ENCODE data around the gene PLAAT5. TPM values are rescaled to one million over a fixed set of nuclear protein-coding genes. Genes with fewer than 3 reads are reported as not detected.

PLAAT5 gene
- total RNA-seq, 1 experiment from 2014 or later = not detected

DNA sequence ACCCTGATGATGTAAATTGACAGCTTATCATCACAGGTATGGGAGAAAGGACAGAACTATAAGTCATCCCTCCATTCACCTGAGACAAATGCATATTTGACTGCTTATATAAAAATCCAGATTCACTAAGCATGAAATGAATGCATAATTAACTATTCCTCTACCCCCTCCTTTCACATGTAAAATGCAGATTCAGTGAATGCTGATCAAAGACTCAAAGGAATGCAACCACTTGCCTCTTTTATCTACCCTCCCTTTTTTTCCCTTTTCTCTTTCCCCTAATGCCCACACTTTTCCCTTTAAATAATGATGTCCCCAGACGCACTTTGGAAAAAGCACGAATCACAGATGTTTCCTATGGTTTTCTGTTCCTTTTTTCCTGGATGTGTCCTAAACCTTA is 41.1 kb upstream of the PLAAT5 start:
- no peak overlapping the region for H3K27ac ChIP-seq (ENCODE audit: low read depth, low read length)
- RAD21 ChIA-PET (ENCODE audit: low non-redundant PET in 1 of 2, low total read pairs in 2 of 2, uncharacterized antibody in 2 of 2, unreplicated experiment in 2 of 2) = no interaction called here
- no peak overlapping the region for H3K4me2 ChIP-seq (ENCODE audit: low read length)
- no peaks in the 10 kb centered on the region; the same call in 1 of the 2 replicates for H3K27me3 ChIP-seq (ENCODE audit: insufficient read depth, low read length)
- intact Hi-C loops (cut with micrococcal nuclease) = no loop called here
- H3K9me3 ChIP-seq (ENCODE audit: control insufficient read depth in 1 of 2, insufficient read depth in 1 of 2, low read depth in 1 of 2, low read length in 2 of 2) = no peaks in the 10 kb centered on the region
- no peak overlapping the region for H3K9ac ChIP-seq (ENCODE audit: low read length)
- H3K9me2 ChIP-seq (ENCODE audit: insufficient read depth) = no peaks in the 10 kb centered on the region
- H3K4me3 ChIP-seq (replicated peaks in 1 of 2; ENCODE audit: low read depth in 1 of 2, low read length in 2 of 2) = no peak overlapping the region
- POLR2A ChIA-PET = no interaction called here
- no peaks in the 10 kb centered on the region for H3K36me3 ChIP-seq (ENCODE audit: control insufficient read depth in 1 of 2, insufficient read depth in 2 of 2, low read length in 2 of 2)
- BruUV-seq (replicated peaks) = no TSS peak
- H3K4me1 ChIP-seq (ENCODE audit: control insufficient read depth in 1 of 2, insufficient read depth in 2 of 2, low read length in 2 of 2) = peaks cover 0 to 8% of the 10 kb centered on the region in 2 experiments; a peak in 2 of 4 replicates
- CTCF ChIA-PET = no interaction called here
- H4K20me1 ChIP-seq (ENCODE audit: insufficient read depth) = no peaks in the 10 kb centered on the region
- TF ChIP-seq SIN3A (IDR thresholded peaks at IDR 0.05; ENCODE audit: low read depth) (no peak), POLR2A (IDR thresholded peaks at IDR 0.05; ENCODE audit: borderline replicate concordance, extremely low read depth, insufficient read depth, insufficient read length) (no peak), FOSL1 (IDR thresholded peaks at IDR 0.05; ENCODE audit: low read depth) (no peak), EGR1 (IDR thresholded peaks at IDR 0.05; ENCODE audit: low read depth) (no peak), EZH2 (IDR thresholded peaks at IDR 0.05) (no peak), YY1 (IDR thresholded peaks at IDR 0.05; ENCODE audit: extremely low read depth, insufficient replicate concordance, low read depth, low read length) (no peak), RAD21 (IDR thresholded peaks at IDR 0.05; ENCODE audit: low read depth) (no peak), CEBPB (IDR thresholded peaks at IDR 0.05; ENCODE audit: low read depth) (no peak), JUND (IDR thresholded peaks at IDR 0.05) (no peak)
- TF ChIP-seq, protein P1, sequence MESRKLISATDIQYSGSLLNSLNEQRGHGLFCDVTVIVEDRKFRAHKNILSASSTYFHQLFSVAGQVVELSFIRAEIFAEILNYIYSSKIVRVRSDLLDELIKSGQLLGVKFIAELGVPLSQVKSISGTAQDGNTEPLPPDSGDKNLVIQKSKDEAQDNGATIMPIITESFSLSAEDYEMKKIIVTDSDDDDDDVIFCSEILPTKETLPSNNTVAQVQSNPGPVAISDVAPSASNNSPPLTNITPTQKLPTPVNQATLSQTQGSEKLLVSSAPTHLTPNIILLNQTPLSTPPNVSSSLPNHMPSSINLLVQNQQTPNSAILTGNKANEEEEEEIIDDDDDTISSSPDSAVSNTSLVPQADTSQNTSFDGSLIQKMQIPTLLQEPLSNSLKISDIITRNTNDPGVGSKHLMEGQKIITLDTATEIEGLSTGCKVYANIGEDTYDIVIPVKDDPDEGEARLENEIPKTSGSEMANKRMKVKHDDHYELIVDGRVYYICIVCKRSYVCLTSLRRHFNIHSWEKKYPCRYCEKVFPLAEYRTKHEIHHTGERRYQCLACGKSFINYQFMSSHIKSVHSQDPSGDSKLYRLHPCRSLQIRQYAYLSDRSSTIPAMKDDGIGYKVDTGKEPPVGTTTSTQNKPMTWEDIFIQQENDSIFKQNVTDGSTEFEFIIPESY (IDR thresholded peaks at IDR 0.05; ENCODE audit: extremely low read depth, insufficient replicate concordance, low read length) = no peak
- TF ChIP-seq, protein P2, sequence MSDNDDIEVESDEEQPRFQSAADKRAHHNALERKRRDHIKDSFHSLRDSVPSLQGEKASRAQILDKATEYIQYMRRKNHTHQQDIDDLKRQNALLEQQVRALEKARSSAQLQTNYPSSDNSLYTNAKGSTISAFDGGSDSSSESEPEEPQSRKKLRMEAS (IDR thresholded peaks at IDR 0.05) = no peak
- TF ChIP-seq, protein P3, sequence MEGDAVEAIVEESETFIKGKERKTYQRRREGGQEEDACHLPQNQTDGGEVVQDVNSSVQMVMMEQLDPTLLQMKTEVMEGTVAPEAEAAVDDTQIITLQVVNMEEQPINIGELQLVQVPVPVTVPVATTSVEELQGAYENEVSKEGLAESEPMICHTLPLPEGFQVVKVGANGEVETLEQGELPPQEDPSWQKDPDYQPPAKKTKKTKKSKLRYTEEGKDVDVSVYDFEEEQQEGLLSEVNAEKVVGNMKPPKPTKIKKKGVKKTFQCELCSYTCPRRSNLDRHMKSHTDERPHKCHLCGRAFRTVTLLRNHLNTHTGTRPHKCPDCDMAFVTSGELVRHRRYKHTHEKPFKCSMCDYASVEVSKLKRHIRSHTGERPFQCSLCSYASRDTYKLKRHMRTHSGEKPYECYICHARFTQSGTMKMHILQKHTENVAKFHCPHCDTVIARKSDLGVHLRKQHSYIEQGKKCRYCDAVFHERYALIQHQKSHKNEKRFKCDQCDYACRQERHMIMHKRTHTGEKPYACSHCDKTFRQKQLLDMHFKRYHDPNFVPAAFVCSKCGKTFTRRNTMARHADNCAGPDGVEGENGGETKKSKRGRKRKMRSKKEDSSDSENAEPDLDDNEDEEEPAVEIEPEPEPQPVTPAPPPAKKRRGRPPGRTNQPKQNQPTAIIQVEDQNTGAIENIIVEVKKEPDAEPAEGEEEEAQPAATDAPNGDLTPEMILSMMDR (IDR thresholded peaks at IDR 0.05 in 2 of 3, conservative IDR thresholded peaks at IDR 0.05 in 1 of 3; ENCODE audit: borderline replicate concordance in 1 of 3, insufficient read depth in 1 of 3, low read depth in 2 of 3, low read length in 2 of 3) = no peak
- TF ChIP-seq, protein P4, sequence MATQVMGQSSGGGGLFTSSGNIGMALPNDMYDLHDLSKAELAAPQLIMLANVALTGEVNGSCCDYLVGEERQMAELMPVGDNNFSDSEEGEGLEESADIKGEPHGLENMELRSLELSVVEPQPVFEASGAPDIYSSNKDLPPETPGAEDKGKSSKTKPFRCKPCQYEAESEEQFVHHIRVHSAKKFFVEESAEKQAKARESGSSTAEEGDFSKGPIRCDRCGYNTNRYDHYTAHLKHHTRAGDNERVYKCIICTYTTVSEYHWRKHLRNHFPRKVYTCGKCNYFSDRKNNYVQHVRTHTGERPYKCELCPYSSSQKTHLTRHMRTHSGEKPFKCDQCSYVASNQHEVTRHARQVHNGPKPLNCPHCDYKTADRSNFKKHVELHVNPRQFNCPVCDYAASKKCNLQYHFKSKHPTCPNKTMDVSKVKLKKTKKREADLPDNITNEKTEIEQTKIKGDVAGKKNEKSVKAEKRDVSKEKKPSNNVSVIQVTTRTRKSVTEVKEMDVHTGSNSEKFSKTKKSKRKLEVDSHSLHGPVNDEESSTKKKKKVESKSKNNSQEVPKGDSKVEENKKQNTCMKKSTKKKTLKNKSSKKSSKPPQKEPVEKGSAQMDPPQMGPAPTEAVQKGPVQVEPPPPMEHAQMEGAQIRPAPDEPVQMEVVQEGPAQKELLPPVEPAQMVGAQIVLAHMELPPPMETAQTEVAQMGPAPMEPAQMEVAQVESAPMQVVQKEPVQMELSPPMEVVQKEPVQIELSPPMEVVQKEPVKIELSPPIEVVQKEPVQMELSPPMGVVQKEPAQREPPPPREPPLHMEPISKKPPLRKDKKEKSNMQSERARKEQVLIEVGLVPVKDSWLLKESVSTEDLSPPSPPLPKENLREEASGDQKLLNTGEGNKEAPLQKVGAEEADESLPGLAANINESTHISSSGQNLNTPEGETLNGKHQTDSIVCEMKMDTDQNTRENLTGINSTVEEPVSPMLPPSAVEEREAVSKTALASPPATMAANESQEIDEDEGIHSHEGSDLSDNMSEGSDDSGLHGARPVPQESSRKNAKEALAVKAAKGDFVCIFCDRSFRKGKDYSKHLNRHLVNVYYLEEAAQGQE (IDR thresholded peaks at IDR 0.05; ENCODE audit: low read depth) = no peak
- TF ChIP-seq, protein P5, sequence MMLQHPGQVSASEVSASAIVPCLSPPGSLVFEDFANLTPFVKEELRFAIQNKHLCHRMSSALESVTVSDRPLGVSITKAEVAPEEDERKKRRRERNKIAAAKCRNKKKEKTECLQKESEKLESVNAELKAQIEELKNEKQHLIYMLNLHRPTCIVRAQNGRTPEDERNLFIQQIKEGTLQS (IDR thresholded peaks at IDR 0.05) = no peak
- H3K79me2 ChIP-seq (ENCODE audit: insufficient read depth, low read length) = no peaks in the 10 kb centered on the region
- DNase-seq (ENCODE audit: low read depth, low spot score) = no peak
- no peak overlapping the region for H2AFZ ChIP-seq (ENCODE audit: low read depth, low read length, poor library complexity, severe bottlenecking)
- ATAC-seq = no peak

Measured in HCT116 (cell line).